Measurements from ENCODE around the gene TRIM66. TPM values are rescaled to one million over a fixed set of nuclear protein-coding genes. Genes with fewer than 3 reads are reported as not detected.

The TRIM66 gene
- total RNA-seq, 4 donors from 2014 or later: 1.4 to 12.9 (median 3.1) TPM

DNA sequence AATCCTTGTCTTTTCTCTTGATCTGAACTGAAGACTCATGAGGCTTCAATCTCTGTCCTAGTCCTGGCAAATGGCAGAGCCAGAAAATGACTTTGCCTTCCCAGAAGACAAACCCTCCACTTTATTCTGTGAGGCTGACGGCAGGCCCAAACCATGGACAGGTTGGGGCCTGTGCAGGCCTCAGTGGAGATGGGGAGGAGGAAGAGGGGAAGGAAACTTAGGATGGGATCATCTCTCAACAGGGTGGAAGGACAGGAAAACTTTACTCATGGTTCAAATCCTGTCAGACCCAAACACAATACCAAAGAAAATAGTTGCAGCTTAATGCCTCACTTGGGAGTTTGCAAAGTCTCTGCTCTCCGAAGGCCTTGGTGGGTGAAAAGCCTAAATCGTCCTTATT is 10.0 kb upstream of the TRIM66 start:
- H3K36me3 ChIP-seq: peaks cover 5 to 65% of the 10 kb centered on the region in 2 donors
- WGBS, 2 donors (ENCODE audit: low coverage in 1 of 2): 48 to 83% methylated on average over 3 of the region's 3 CpGs
- TF ChIP-seq EP300 (IDR thresholded peaks at IDR 0.05) (no peak), POLR2A (IDR thresholded peaks at IDR 0.05) (no peak), POLR2AphosphoS5 (IDR thresholded peaks at IDR 0.05) (no peak)
- TF ChIP-seq, protein P1, sequence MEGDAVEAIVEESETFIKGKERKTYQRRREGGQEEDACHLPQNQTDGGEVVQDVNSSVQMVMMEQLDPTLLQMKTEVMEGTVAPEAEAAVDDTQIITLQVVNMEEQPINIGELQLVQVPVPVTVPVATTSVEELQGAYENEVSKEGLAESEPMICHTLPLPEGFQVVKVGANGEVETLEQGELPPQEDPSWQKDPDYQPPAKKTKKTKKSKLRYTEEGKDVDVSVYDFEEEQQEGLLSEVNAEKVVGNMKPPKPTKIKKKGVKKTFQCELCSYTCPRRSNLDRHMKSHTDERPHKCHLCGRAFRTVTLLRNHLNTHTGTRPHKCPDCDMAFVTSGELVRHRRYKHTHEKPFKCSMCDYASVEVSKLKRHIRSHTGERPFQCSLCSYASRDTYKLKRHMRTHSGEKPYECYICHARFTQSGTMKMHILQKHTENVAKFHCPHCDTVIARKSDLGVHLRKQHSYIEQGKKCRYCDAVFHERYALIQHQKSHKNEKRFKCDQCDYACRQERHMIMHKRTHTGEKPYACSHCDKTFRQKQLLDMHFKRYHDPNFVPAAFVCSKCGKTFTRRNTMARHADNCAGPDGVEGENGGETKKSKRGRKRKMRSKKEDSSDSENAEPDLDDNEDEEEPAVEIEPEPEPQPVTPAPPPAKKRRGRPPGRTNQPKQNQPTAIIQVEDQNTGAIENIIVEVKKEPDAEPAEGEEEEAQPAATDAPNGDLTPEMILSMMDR (IDR thresholded peaks at IDR 0.05): no peak
- peak overlapping the region in 2 of 4 donors; percentile 46 to 51 for H3K27ac ChIP-seq
- H3K27me3 ChIP-seq: no peaks in the 10 kb centered on the region
- H3K4me3 ChIP-seq: no peak overlapping the region
- H3K4me1 ChIP-seq: peaks cover 0 to 12% (median 7%) of the 10 kb centered on the region in 3 donors
- ATAC-seq: no peak
- no peaks in the 10 kb centered on the region for H3K9me3 ChIP-seq

DNA sequence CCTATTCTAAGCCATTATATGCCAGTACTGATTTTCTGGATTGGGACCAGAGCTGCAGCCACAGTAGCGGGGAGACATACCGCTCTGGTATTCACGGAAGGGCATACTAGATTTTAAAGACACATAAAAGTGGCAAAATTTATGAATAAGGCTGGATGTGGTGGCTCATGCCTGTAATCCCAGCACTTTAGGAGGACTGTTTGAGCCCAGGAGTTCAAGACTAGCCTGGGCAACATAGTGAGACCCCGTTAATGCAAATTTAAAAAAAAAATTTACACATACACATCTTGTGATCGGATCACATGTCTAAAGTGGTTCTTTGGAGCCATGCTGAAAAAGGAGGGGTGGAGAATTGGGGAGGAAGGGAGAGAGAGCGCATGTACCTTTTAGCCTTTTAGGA is 9.1 kb upstream of the TRIM66 start:
- Histone ChIP-seq H3K4me1 (peaks cover 0 to 16% (median 7%) of the 10 kb centered on the region in 3 donors), H3K9me3 (no peaks in the 10 kb centered on the region), H3K4me3 (no peak overlapping the region), H3K27me3 (no peaks in the 10 kb centered on the region), H3K36me3 (peaks cover 5 to 64% of the 10 kb centered on the region in 2 donors), H3K27ac (peak overlapping the region in 2 of 4 donors; percentile 46 to 51)
- WGBS, 2 donors (ENCODE audit: low coverage in 1 of 2): 88 to 92% methylated on average over 5 to 6 of the region's 6 CpGs
- no peak for ATAC-seq
- TF ChIP-seq, protein P1 (IDR thresholded peaks at IDR 0.05): no peak
- TF ChIP-seq POLR2AphosphoS5 (IDR thresholded peaks at IDR 0.05): no peak
- no peak for TF ChIP-seq EP300 (IDR thresholded peaks at IDR 0.05)
- no peak for TF ChIP-seq POLR2A (IDR thresholded peaks at IDR 0.05)

DNA sequence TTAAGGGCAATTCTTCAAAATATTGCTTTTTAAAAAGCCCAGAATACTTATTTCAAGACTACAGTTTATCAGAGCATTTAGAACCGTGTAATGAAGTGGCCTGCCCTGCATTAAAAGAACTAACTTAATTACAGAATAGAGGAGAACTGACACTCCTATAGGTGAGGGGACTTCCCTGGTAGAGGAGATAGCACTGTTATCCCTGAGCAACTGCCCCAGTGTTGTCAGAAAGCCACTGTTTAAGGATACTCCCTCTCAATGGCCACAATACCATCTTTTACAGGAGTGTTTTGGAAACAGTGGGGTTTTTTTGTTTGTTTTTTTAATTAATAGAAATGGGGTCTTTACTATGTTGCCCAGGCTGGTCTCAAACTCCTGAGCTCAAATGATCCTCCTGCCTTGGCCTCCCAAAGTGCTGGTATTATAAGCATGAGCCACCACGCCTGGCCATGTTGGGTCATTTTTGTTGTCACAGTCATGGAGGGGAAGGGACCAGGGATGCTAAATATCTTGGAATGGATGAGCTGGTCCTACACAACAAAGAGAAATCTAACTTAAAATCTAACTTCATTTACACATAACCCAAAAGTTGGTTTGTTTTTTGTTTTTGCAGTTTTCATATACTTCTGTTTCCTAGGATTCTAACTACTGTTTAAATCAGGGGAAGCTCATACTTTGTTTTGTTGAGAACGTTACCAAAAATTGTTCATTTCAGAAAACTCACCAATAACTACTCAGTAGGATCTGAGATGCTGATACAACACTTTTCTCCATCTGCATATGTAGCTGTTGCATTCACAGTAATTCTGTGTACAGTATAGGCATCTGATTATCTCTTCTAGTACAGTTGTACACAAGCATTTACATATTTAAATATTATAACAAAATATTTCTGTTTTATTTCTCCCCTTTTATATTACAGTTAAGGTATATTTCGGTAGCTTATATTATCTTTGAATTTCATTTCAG is 8.2 kb upstream of the TRIM66 start:
- WGBS, 2 donors (ENCODE audit: low coverage in 1 of 2): 69 to 72% methylated on average over 3 to 4 of the region's 4 CpGs
- Histone ChIP-seq H3K4me1 (peaks cover 0 to 17% (median 7%) of the 10 kb centered on the region in 3 donors), H3K27ac (peak overlapping the region in 2 of 4 donors; percentile 26 to 86), H3K9me3 (no peaks in the 10 kb centered on the region), H3K27me3 (no peaks in the 10 kb centered on the region), H3K4me3 (no peak overlapping the region), H3K36me3 (peaks cover 5 to 64% of the 10 kb centered on the region in 2 donors)
- ATAC-seq: no peak
- TF ChIP-seq, protein P1 (IDR thresholded peaks at IDR 0.05): no peak
- TF ChIP-seq EP300 (IDR thresholded peaks at IDR 0.05) (no peak), POLR2A (IDR thresholded peaks at IDR 0.05) (no peak), POLR2AphosphoS5 (IDR thresholded peaks at IDR 0.05) (no peak)

DNA sequence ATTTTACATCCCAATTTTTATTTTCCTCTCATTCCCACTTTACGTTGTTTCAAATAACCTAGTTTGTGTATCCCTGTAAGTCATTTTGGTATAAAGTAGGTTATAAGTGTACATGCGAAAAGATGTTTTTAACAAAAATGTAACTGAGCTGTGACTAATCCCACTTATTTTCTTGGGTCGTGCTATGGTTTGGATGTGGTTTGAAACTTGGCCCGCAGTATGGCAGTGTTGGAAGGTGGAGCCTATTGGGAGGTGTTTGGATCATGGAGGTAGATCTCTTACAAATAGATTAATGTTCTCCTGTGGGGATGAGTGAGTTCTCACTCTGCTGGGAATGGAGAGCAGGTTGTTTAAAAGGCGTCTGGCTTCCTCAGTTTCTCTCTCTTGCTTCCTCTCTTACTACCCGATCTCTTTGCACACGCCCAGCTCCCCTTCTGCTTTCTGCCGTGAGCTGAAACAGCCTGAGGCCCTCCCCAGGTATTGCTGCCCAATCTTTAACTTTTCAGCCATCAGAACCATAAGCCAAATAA is 7.3 kb upstream of the TRIM66 start:
- peak overlapping the region in 3 of 4 donors; percentile 0 to 86 (median 26) for H3K27ac ChIP-seq
- no peak for ATAC-seq
- H3K4me1 ChIP-seq: peaks cover 0 to 23% (median 7%) of the 10 kb centered on the region in 3 donors
- WGBS, 2 donors (ENCODE audit: low coverage in 1 of 2): 73 to 76% methylated on average over 8 of the region's 8 CpGs
- no peak for TF ChIP-seq EP300 (IDR thresholded peaks at IDR 0.05)
- TF ChIP-seq, protein P1 (IDR thresholded peaks at IDR 0.05): no peak
- TF ChIP-seq POLR2A (IDR thresholded peaks at IDR 0.05): no peak
- no peak for TF ChIP-seq POLR2AphosphoS5 (IDR thresholded peaks at IDR 0.05)
- no peak overlapping the region for H3K4me3 ChIP-seq
- no peaks in the 10 kb centered on the region for H3K27me3 ChIP-seq
- H3K36me3 ChIP-seq: peaks cover 5 to 64% of the 10 kb centered on the region in 2 donors
- no peaks in the 10 kb centered on the region for H3K9me3 ChIP-seq

Data from gastroesophageal sphincter (tissue), 4 donors.